Stomach (tissue), 9 donors: Measurements from ENCODE around the gene DPYD. TPM values are rescaled to one million over a fixed set of nuclear protein-coding genes. Genes with fewer than 3 reads are reported as not detected.

ENCODE experiments used
- DNase-seq, 2 donors: peaks; one replicate each; pipeline versions ENCODE4 v3.0.0 to v3.0.0-alpha.2; 2013 to 2019
- H3K27ac ChIP-seq, 5 donors: fragments of 200-600 bp in 4 of 5; sonication (generic) in 4 of 5; one replicate each; pipeline ENCODE4 v1.5.1; 2013 to 2019; ENCODE audit warnings: mild to moderate bottlenecking in 1 of 5, moderate library complexity in 1 of 5
- H3K27me3 ChIP-seq, 3 donors: fragments of 200-600 bp; sonication (generic); one replicate each; pipeline ENCODE4 v1.5.1; 2017 to 2019; ENCODE audit warnings: mixed run types in 1 of 3
- H3K36me3 ChIP-seq, 4 donors: fragments of 200-600 bp; sonication (generic); 1 replicate in 3 of 4; 2 replicates in 1 of 4; pipeline ENCODE4 v1.5.1; 2016 to 2019
- H3K4me1 ChIP-seq, 4 donors: fragments of 200-600 bp; sonication (generic); one replicate each; pipeline ENCODE4 v1.5.1; 2016 to 2019
- H3K4me3 ChIP-seq, 4 donors: fragments of 200-600 bp; sonication (generic) in 3 of 4; one replicate each; pipeline ENCODE4 v1.5.1; 2016 to 2019; ENCODE audit warnings: mild to moderate bottlenecking in 1 of 4
- H3K9me3 ChIP-seq, 4 donors: fragments of 200-600 bp; sonication (generic); one replicate each; pipeline ENCODE4 v1.5.1; 2016 to 2019
- CTCF ChIP-seq, 7 experiments: fragments of 450-650 bp in 4 of 7; fragments of 200-600 bp in 3 of 7; sonication (generic) in 3 of 7; IDR thresholded peaks; one replicate each; pipeline ENCODE4 v1.5.1; 2016 to 2019; ENCODE audit warnings: antibody characterized with exemption in 7 of 7, control low read depth in 2 of 7, mild to moderate bottlenecking in 1 of 7
- EP300 ChIP-seq: sonication (generic); formaldehyde crosslinking; IDR thresholded peaks from one replicate; pipeline ENCODE4 v1.6.1; 2017; ENCODE audit warnings: antibody characterized with exemption
- POLR2A ChIP-seq, 4 donors: fragments of 450-650 bp; IDR thresholded peaks; one replicate each; pipeline ENCODE4 v1.6.1; 2016; ENCODE audit warnings: antibody characterized with exemption in 4 of 4, control low read depth in 2 of 4, mild to moderate bottlenecking in 1 of 4, moderate library complexity in 1 of 4
- POLR2AphosphoS5 ChIP-seq, 3 donors: sonication (generic); formaldehyde crosslinking; IDR thresholded peaks; one replicate each; pipeline ENCODE4 v1.6.1; 2016; ENCODE audit warnings: antibody characterized with exemption in 3 of 3
- WGBS, 5 donors: extraction: QIAGEN DNeasy Blood & Tissue Kit in 3 of 5; methylation state at CpG; one replicate each; pipeline versions ENCODE4 v1.1.5 to v1.1.7; 2013 to 2018; 5-methylcytosine and 5-hydroxymethylcytosine counted together
- intact Hi-C: fragments of 100-400 bp; cut with DNase I; formaldehyde crosslinking; loops from one replicate; pipeline ENCODE4 v1.15.1; 2023; ENCODE audit warnings: low total_unique reads
- polyA plus RNA-seq, 3 donors: library from polyadenylated mRNA; stranded (reverse); fragments of 200-250 nt; gene quantifications; one replicate each; pipeline ENCODE4 v1.2.3, GENCODE V29; 2013
- total RNA-seq, 5 donors: library from RNA; depleted of rRNA; stranded (reverse); fragments of >200 nt; gene quantifications; one replicate each; pipeline versions ENCODE4 v1.1.0 to v1.2.3, GENCODE V29; 2014 to 2016
- donor health status: healthy with polysubstance abuse.
- donor health status: Bipolar disorder and iron deficiency.
- donor health status: healthy.

DPYD gene
- total and polyA plus RNA-seq, 8 donors: 7.5 to 58.2 (median 18.2) TPM

DNA sequence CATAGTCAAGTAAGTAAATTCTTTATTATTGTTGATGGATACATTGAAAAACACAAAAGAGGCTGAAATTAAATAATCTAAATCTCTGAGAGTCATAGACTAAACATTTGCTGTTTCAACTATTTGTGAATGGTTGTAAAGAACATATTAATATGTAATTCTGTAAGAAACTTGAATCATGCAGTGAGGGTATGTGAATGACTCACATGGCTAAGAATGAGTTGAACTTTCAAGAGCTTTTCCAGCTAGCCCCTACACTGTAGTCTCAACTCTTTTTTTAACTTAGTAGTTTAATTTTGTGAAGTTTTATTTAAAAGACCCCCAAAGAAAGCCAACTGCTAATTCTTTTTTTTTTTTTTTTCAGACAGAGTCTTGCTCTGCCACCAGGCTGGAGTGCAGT, 588.1 kb downstream of the DPYD start:
- Histone ChIP-seq H3K9me3 (no peaks in the 10 kb centered on the region), H3K27me3 (no peaks in the 10 kb centered on the region), H3K4me3 (no peak overlapping the region), H3K4me1 (no peaks in the 10 kb centered on the region), H3K36me3 (no peaks in the 10 kb centered on the region), H3K27ac (no peak overlapping the region)
- intact Hi-C loops: no loop called here
- DNase-seq: no peak
- no peak for TF ChIP-seq EP300
- no peak for TF ChIP-seq POLR2AphosphoS5 (IDR thresholded peaks at IDR 0.05)
- no peak for TF ChIP-seq POLR2A (IDR thresholded peaks at IDR 0.05)
- TF ChIP-seq CTCF (IDR thresholded peaks at IDR 0.05): no peak

DNA sequence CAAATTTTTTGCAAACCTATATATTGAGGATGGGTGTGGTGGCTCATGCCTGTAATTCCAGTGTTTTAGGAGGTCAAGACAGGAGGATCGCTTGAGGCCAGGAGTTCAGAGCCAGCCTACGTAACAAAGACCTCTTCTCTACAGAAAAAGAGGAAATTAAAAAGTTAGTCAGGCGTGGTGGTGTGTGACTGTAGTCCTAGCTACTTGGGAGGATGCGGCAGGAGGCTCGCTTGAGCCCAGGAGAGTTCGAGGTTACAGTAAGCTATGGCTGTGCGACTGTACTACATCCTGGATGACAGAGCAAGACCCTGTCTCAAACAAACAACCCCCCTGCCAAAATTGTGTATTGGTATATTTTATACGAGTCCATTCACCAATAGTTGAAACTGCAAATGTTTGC, 589.7 kb downstream of the DPYD start:
- no peak for TF ChIP-seq EP300
- TF ChIP-seq CTCF (IDR thresholded peaks at IDR 0.05): no peak
- no peak for TF ChIP-seq POLR2A (IDR thresholded peaks at IDR 0.05)
- TF ChIP-seq POLR2AphosphoS5 (IDR thresholded peaks at IDR 0.05): no peak
- no peaks in the 10 kb centered on the region for H3K9me3 ChIP-seq
- intact Hi-C loops: no loop called here
- no peak overlapping the region for H3K27ac ChIP-seq
- no peaks in the 10 kb centered on the region for H3K36me3 ChIP-seq
- 90 to 95% (median 93%) methylated on average over 8 of the region's 8 CpGs for WGBS, 5 donors
- H3K27me3 ChIP-seq: no peaks in the 10 kb centered on the region
- H3K4me1 ChIP-seq: no peaks in the 10 kb centered on the region
- no peak overlapping the region for H3K4me3 ChIP-seq
- DNase-seq: no peak

GRCh38 chr1:97314685-97315084, 606.1 kb downstream of the DPYD start:
- no peaks in the 10 kb centered on the region for H3K9me3 ChIP-seq
- no peak for TF ChIP-seq POLR2A (IDR thresholded peaks at IDR 0.05)
- no peak for TF ChIP-seq POLR2AphosphoS5 (IDR thresholded peaks at IDR 0.05)
- no peak for TF ChIP-seq CTCF (IDR thresholded peaks at IDR 0.05)
- TF ChIP-seq EP300: no peak
- no peak overlapping the region for H3K27ac ChIP-seq
- DNase-seq: no peak
- WGBS, 5 donors: 65 to 74% (median 68%) methylated on average over 4 of the region's 4 CpGs
- H3K4me1 ChIP-seq: no peaks in the 10 kb centered on the region
- H3K27me3 ChIP-seq: no peaks in the 10 kb centered on the region
- H3K4me3 ChIP-seq: no peak overlapping the region
- H3K36me3 ChIP-seq: no peaks in the 10 kb centered on the region
- intact Hi-C loops: no loop called here

DNA sequence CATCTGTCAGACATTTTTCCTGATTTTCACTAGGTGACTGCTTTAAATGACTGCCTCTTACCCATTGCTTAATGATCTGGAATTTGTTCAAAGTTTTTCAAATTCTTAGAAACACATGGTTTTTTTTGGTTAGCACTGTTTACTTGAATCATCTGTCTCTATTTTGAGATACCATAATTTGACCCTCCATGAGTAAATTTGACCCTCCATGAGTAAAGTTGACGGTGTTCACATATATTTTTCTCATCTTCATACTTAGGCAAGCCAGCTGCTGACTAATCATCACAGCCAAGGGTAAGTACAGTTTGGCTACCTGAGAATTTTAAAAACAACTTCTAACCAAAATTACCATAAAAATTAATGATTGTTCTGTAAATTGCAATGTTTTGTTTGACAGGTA, 612.7 kb downstream of the DPYD start:
- DNase-seq: no peak
- TF ChIP-seq POLR2A (IDR thresholded peaks at IDR 0.05) (no peak), POLR2AphosphoS5 (IDR thresholded peaks at IDR 0.05) (no peak), CTCF (IDR thresholded peaks at IDR 0.05) (no peak), EP300 (no peak)
- Histone ChIP-seq H3K4me1 (no peaks in the 10 kb centered on the region), H3K36me3 (peaks cover 0 to 5% (median 2%) of the 10 kb centered on the region in 4 donors), H3K9me3 (no peaks in the 10 kb centered on the region), H3K27me3 (no peaks in the 10 kb centered on the region), H3K4me3 (no peak overlapping the region), H3K27ac (no peak overlapping the region)
- intact Hi-C loops: no loop called here
- WGBS, 5 donors: 78 to 94% (median 89%) methylated on average over 1 of the region's 1 CpG

GRCh38 chr1:97307568-97307967, 613.3 kb downstream of the DPYD start:
- H3K9me3 ChIP-seq: no peaks in the 10 kb centered on the region
- H3K27ac ChIP-seq: no peak overlapping the region
- H3K36me3 ChIP-seq: peaks cover 0 to 5% (median 2%) of the 10 kb centered on the region in 4 donors
- TF ChIP-seq POLR2AphosphoS5 (IDR thresholded peaks at IDR 0.05) (no peak), POLR2A (IDR thresholded peaks at IDR 0.05) (no peak), CTCF (IDR thresholded peaks at IDR 0.05) (no peak), EP300 (no peak)
- H3K4me1 ChIP-seq: no peaks in the 10 kb centered on the region
- H3K4me3 ChIP-seq: no peak overlapping the region
- no peaks in the 10 kb centered on the region for H3K27me3 ChIP-seq
- no peak for DNase-seq
- intact Hi-C loops: no loop called here
